Progenitor cell of endocrine pancreas (in vitro differentiated cells): ENCODE measurements around the gene GSX1. TPM values are rescaled to one million over a fixed set of nuclear protein-coding genes. Genes with fewer than 3 reads are reported as not detected.

Experiments
- DNase-seq: peaks from one replicate; pipeline ENCODE4 v3.0.0; 2021; ENCODE audit warnings: low spot score; ENCODE audit not compliant: unreplicated experiment
- H3K27ac Mint-ChIP-seq: 2 replicates; pipeline ENCODE4 v1.8.0; 2021; ENCODE audit warnings: mild to moderate bottlenecking, moderate library complexity, mixed read lengths
- H3K27me3 Mint-ChIP-seq: 2 replicates; pipeline ENCODE4 v1.8.0; 2021; ENCODE audit warnings: mixed read lengths
- H3K36me3 Mint-ChIP-seq: 2 replicates; pipeline ENCODE4 v1.8.0; 2022; ENCODE audit warnings: mixed read lengths; ENCODE audit not compliant: insufficient read depth
- H3K4me1 Mint-ChIP-seq: 2 replicates; pipeline ENCODE4 v1.8.0; 2021; ENCODE audit warnings: low read depth, mixed read lengths
- H3K4me3 Mint-ChIP-seq: 2 replicates; pipeline ENCODE4 v1.8.0; 2021; ENCODE audit warnings: low read depth, mild to moderate bottlenecking, moderate library complexity, mixed read lengths
- H3K9me3 Mint-ChIP-seq: 2 replicates; pipeline ENCODE4 v1.8.0; 2021; ENCODE audit warnings: low read depth, mixed read lengths
- CTCF ChIP-seq: fragments of 200-600 bp; sonication (generic); IDR thresholded peaks from one replicate; pipeline ENCODE4 v1.5.0; 2021; ENCODE audit warnings: antibody characterized with exemption, mild to moderate bottlenecking; ENCODE audit not compliant: unreplicated experiment
- total RNA-seq: library from RNA; stranded (reverse); gene quantifications from 2 replicates; pipeline ENCODE4 v1.2.1, GENCODE V29; 2021

The GSX1 gene
- total RNA-seq, 1 donor from 2014 or later = not detected

GRCh38 chr13:27825072-27825471 is 32.8 kb downstream of the GSX1 start:
- TF ChIP-seq CTCF = no peak
- Mint-ChIP-seq H3K36me3 (no peaks in the 10 kb centered on the region), H3K27me3 (peaks cover 90% of the 10 kb centered on the region), H3K27ac (no peak overlapping the region), H3K4me1 (peaks cover 2% of the 10 kb centered on the region), H3K9me3 (no peaks in the 10 kb centered on the region), H3K4me3 (no peak overlapping the region)
- no peak for DNase-seq

GRCh38 chr13:27826379-27827353 is 34.4 kb downstream of the GSX1 start:
- peak; percentile 89 for DNase-seq
- Mint-ChIP-seq H3K9me3 (no peaks in the 10 kb centered on the region), H3K4me1 (peaks cover 7% of the 10 kb centered on the region), H3K27ac (no peak overlapping the region), H3K36me3 (no peaks in the 10 kb centered on the region), H3K4me3 (peak overlapping the region; percentile 65), H3K27me3 (peaks cover 79% of the 10 kb centered on the region)
- TF ChIP-seq CTCF = peak; percentile 94

GRCh38 chr13:27827646-27828045 is 35.4 kb downstream of the GSX1 start:
- TF ChIP-seq CTCF = no peak
- Mint-ChIP-seq H3K9me3 (no peaks in the 10 kb centered on the region), H3K27ac (no peak overlapping the region), H3K4me3 (no peak overlapping the region), H3K4me1 (peaks cover 7% of the 10 kb centered on the region), H3K27me3 (peaks cover 79% of the 10 kb centered on the region), H3K36me3 (peaks cover 2% of the 10 kb centered on the region)
- DNase-seq = no peak

- peak; percentile 83 for DNase-seq
- Mint-ChIP-seq H3K36me3 (peaks cover 7% of the 10 kb centered on the region), H3K4me3 (peak overlapping the region; percentile 80), H3K27ac (peak overlapping the region; percentile 90), H3K9me3 (no peaks in the 10 kb centered on the region), H3K4me1 (peaks cover 12% of the 10 kb centered on the region), H3K27me3 (peaks cover 68% of the 10 kb centered on the region)
- TF ChIP-seq CTCF = peak; percentile 98
Observed at GRCh38 chr13:27830010-27830409, 37.7 kb downstream of the GSX1 start.

GRCh38 chr13:27833206-27833605 is 40.9 kb downstream of the GSX1 start:
- peaks cover 53% of the 10 kb centered on the region for H3K27me3 Mint-ChIP-seq
- no peaks in the 10 kb centered on the region for H3K9me3 Mint-ChIP-seq
- no peak for DNase-seq
- no peak for TF ChIP-seq CTCF
- H3K4me1 Mint-ChIP-seq = peaks cover 12% of the 10 kb centered on the region
- no peak overlapping the region for H3K27ac Mint-ChIP-seq
- peaks cover 9% of the 10 kb centered on the region for H3K36me3 Mint-ChIP-seq
- H3K4me3 Mint-ChIP-seq = no peak overlapping the region
